OCI-LY1 (cell line): Measurements from ENCODE around the gene ZNF71.

Source experiments
- H2AFZ ChIP-seq: fragments of 200-600 bp; sonication (generic), shearing (Covaris generic); 2 replicates; pipeline ENCODE4 v1.6.0; 2014; ENCODE audit warnings: antibody characterized with exemption, mild to moderate bottlenecking, low read length
- H3F3A ChIP-seq: fragments of 200-600 bp; sonication (generic), shearing (Covaris generic); 2 replicates; pipeline ENCODE4 v1.6.0; 2014; ENCODE audit warnings: mild to moderate bottlenecking, antibody characterized with exemption, low read length, moderate library complexity; ENCODE audit not compliant: insufficient read depth
- H3K27ac ChIP-seq: fragments of 200-600 bp; sonication (generic); 2 replicates; pipeline ENCODE4 v1.5.1; 2014; ENCODE audit warnings: low read length, mixed run types, mild to moderate bottlenecking, low read depth; ENCODE audit not compliant: poor library complexity, severe bottlenecking
- H3K27me3 ChIP-seq: fragments of 200-600 bp; sonication (generic); 2 replicates; pipeline ENCODE4 v1.6.0; 2014; ENCODE audit warnings: antibody characterized with exemption, mild to moderate bottlenecking, low read length, moderate library complexity; ENCODE audit not compliant: insufficient read depth
- H3K36me3 ChIP-seq: fragments of 200-600 bp; sonication (generic); 2 replicates; pipeline ENCODE4 v1.6.1; 2014; ENCODE audit warnings: mild to moderate bottlenecking, antibody characterized with exemption, low read length, moderate library complexity, mixed read lengths; ENCODE audit not compliant: insufficient read depth
- H3K4me1 ChIP-seq: fragments of 200-600 bp; sonication (generic); 2 replicates; pipeline ENCODE4 v1.5.1; 2014; ENCODE audit warnings: mild to moderate bottlenecking, low read length, moderate library complexity; ENCODE audit not compliant: insufficient read depth, severe bottlenecking
- H3K4me2 ChIP-seq: fragments of 200-600 bp; sonication (generic), shearing (Covaris generic); 2 replicates; pipeline ENCODE4 v1.6.1; 2014; ENCODE audit warnings: low read length
- H3K4me3 ChIP-seq: fragments of 200-600 bp; sonication (generic); 2 replicates; pipeline ENCODE4 v1.5.1; 2014; ENCODE audit warnings: low read length, low read depth, mild to moderate bottlenecking, mixed read lengths; ENCODE audit not compliant: poor library complexity, severe bottlenecking
- H3K79me2 ChIP-seq: fragments of 200-600 bp; shearing (Covaris generic); 2 replicates; pipeline ENCODE4 v1.6.1; 2016; ENCODE audit warnings: mixed run types, low read length, mixed read lengths; ENCODE audit not compliant: insufficient read depth
- H3K9ac ChIP-seq: fragments of 200-600 bp; sonication (generic), shearing (Covaris generic); 2 replicates; pipeline ENCODE4 v1.6.1; 2014; ENCODE audit warnings: mild to moderate bottlenecking, low read length, mixed read lengths
- H3K9me2 ChIP-seq: fragments of 200-600 bp; sonication (generic), shearing (Covaris generic); 2 replicates; pipeline ENCODE4 v1.6.1; 2014; ENCODE audit warnings: low read depth, mild to moderate bottlenecking, low read length, mixed read lengths
- H3K9me3 ChIP-seq: fragments of 200-600 bp; shearing (Covaris generic); 2 replicates; pipeline ENCODE4 v1.6.1; 2014; ENCODE audit warnings: low read length, mixed read lengths
- H4K20me1 ChIP-seq: fragments of 200-600 bp; sonication (generic), shearing (Covaris generic); 2 replicates; pipeline ENCODE4 v1.6.0; 2016; ENCODE audit warnings: mild to moderate bottlenecking, low read length; ENCODE audit not compliant: insufficient read depth
- EZH2 ChIP-seq: fragments of 200-600 bp; sonication (generic), shearing (Covaris generic); IDR thresholded peaks from 2 replicates; pipeline ENCODE4 v1.8.0; 2017; ENCODE audit warnings: borderline replicate concordance, mixed run types, mild to moderate bottlenecking, antibody characterized with exemption, low read length, moderate library complexity, mixed read lengths
- TF ChIP-seq, protein P1 (sequence below): fragments of 200-600 bp; sonication (generic), shearing (Covaris generic); IDR thresholded peaks from 2 replicates; pipeline ENCODE4 v1.5.1; 2017; ENCODE audit warnings: mild to moderate bottlenecking, antibody characterized with exemption, low read length, moderate library complexity, mixed read lengths

ZNF71 gene

DNA sequence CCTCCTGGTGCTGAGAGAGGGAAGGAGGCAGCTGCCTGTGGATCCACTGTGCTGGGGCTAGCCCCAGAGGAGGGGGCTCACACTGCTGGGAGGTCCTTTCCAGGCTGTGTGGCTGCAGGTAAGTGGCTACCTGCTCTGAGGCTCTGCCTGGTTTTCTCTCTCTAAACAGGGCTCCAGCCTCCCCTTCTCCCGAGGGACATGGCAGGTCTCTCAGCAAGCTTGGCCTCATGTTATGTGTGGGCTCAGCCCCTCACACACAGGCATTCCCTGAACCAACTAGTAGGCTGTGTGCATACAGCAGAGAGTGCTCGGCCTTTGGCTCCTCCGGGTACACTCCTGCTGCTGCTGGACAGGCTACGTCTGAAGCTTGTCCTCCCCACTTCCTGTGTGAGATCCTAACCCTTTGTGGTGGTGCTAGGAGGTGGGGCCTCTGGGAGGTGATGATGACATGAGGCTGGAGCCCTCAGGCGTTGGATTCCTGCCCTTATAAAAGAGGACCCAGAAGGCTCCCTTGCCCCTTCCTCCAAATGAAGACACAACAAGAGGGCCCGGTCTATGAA lies 72.3 kb downstream of the ZNF71 start:
- Histone ChIP-seq H3K9ac (no peak overlapping the region), H2AFZ (no peak overlapping the region), H4K20me1 (no peaks in the 10 kb centered on the region), H3K79me2 (no peaks in the 10 kb centered on the region), H3F3A (no peaks in the 10 kb centered on the region), H3K9me3 (no peaks in the 10 kb centered on the region), H3K9me2 (no peaks in the 10 kb centered on the region), H3K4me3 (no peak overlapping the region), H3K27me3 (no peaks in the 10 kb centered on the region), H3K4me1 (no peaks in the 10 kb centered on the region), H3K4me2 (no peak overlapping the region), H3K36me3 (no peaks in the 10 kb centered on the region), H3K27ac (no peak overlapping the region)
- TF ChIP-seq, protein P1, sequence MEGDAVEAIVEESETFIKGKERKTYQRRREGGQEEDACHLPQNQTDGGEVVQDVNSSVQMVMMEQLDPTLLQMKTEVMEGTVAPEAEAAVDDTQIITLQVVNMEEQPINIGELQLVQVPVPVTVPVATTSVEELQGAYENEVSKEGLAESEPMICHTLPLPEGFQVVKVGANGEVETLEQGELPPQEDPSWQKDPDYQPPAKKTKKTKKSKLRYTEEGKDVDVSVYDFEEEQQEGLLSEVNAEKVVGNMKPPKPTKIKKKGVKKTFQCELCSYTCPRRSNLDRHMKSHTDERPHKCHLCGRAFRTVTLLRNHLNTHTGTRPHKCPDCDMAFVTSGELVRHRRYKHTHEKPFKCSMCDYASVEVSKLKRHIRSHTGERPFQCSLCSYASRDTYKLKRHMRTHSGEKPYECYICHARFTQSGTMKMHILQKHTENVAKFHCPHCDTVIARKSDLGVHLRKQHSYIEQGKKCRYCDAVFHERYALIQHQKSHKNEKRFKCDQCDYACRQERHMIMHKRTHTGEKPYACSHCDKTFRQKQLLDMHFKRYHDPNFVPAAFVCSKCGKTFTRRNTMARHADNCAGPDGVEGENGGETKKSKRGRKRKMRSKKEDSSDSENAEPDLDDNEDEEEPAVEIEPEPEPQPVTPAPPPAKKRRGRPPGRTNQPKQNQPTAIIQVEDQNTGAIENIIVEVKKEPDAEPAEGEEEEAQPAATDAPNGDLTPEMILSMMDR = no peak
- no peak for TF ChIP-seq EZH2

DNA sequence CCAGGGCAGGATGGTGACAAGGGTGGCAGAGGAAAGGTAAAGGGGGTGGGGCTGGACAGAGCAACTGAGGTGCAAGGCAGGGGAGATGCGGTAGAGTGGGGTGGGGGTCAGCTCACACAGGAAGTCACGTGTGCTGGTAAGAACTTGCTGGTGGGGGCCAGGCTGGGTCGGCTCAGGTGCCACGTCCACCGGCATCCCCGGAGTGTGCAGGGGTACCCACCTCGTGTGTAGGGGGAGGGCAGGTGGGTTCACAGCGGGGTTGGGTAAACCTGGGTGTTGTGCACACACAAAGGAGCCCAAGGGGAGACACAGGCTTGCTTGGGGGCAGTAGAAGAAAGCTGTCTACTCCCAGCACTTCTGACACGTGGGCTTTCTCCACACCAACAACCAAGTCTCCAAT lies 73.6 kb downstream of the ZNF71 start:
- Histone ChIP-seq H3K27me3 (no peaks in the 10 kb centered on the region), H3K9me2 (no peaks in the 10 kb centered on the region), H3K9me3 (no peaks in the 10 kb centered on the region), H3K79me2 (no peaks in the 10 kb centered on the region), H4K20me1 (no peaks in the 10 kb centered on the region), H3K9ac (no peak overlapping the region), H3K36me3 (no peaks in the 10 kb centered on the region), H3K4me3 (no peak overlapping the region), H3K27ac (no peak overlapping the region), H3K4me2 (no peak overlapping the region), H2AFZ (no peak overlapping the region), H3F3A (no peaks in the 10 kb centered on the region), H3K4me1 (no peaks in the 10 kb centered on the region)
- no peak for TF ChIP-seq EZH2
- TF ChIP-seq, protein P1 = no peak

DNA sequence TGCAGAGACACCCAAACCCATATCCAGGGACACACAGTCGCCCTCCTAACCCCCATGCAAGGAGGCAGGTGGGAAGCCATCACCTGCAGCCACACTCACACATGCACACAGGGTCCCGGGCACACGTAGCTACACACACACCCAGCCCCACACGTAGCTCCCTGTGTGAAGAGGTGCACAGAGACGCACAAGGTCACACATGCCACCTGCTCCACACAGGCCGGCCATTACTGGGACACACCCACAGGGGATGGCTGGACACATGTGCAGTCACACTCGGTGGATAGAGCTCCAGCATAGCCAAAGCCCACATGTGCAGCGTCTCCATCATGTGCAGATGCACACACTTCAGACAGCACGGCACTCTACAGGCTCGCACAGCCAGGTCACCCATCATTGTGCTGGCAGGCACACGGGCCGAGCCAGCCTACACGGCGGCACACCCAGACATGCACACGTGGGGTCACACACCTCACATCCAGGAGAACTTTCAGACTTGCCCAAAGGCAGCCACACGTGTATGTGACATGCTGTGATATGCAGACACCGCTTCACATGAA lies 75.4 kb downstream of the ZNF71 start:
- no peaks in the 10 kb centered on the region for H3K9me2 ChIP-seq
- H4K20me1 ChIP-seq = no peaks in the 10 kb centered on the region
- no peak for TF ChIP-seq EZH2
- TF ChIP-seq, protein P1 = no peak
- no peaks in the 10 kb centered on the region for H3K36me3 ChIP-seq
- no peaks in the 10 kb centered on the region for H3K4me1 ChIP-seq
- no peak overlapping the region for H3K9ac ChIP-seq
- H3K4me2 ChIP-seq = no peak overlapping the region
- no peak overlapping the region for H3K27ac ChIP-seq
- H3K4me3 ChIP-seq = no peak overlapping the region
- no peaks in the 10 kb centered on the region for H3F3A ChIP-seq
- H3K27me3 ChIP-seq = no peaks in the 10 kb centered on the region
- H3K9me3 ChIP-seq = no peaks in the 10 kb centered on the region
- no peaks in the 10 kb centered on the region for H3K79me2 ChIP-seq
- H2AFZ ChIP-seq = no peak overlapping the region
